Measurements from ENCODE around the gene TEX10. TPM values are rescaled to one million over a fixed set of nuclear protein-coding genes. Genes with fewer than 3 reads are reported as not detected.

TEX10 gene
- total RNA-seq, 1 donor from 2014 or later = 36.2 TPM

GRCh38 chr9:100357501-100357900, 4.8 kb upstream of the TEX10 start:
- Mint-ChIP-seq H3K4me1 (peaks cover 19% of the 10 kb centered on the region), H3K36me3 (peaks cover 28% of the 10 kb centered on the region), H3K27ac (no peak overlapping the region), H3K4me3 (no peak overlapping the region), H3K9me3 (peaks cover 28% of the 10 kb centered on the region), H3K27me3 (ENCODE audit: low read depth) (no peaks in the 10 kb centered on the region)
- TF ChIP-seq CTCF (IDR thresholded peaks at IDR 0.05; ENCODE audit: unreplicated experiment) = no peak
- no peak for DNase-seq (ENCODE audit: low spot score in 2 of 2, unreplicated experiment in 2 of 2)

GRCh38 chr9:100355561-100355960, 2.8 kb upstream of the TEX10 start:
- DNase-seq (ENCODE audit: low spot score in 2 of 2, unreplicated experiment in 2 of 2) = no peak
- Mint-ChIP-seq H3K27me3 (ENCODE audit: low read depth) (no peaks in the 10 kb centered on the region), H3K36me3 (peaks cover 28% of the 10 kb centered on the region), H3K9me3 (peaks cover 28% of the 10 kb centered on the region), H3K27ac (no peak overlapping the region), H3K4me1 (peaks cover 33% of the 10 kb centered on the region), H3K4me3 (no peak overlapping the region)
- TF ChIP-seq CTCF (IDR thresholded peaks at IDR 0.05; ENCODE audit: unreplicated experiment) = no peak

- H3K36me3 Mint-ChIP-seq = peaks cover 25% of the 10 kb centered on the region
- peaks cover 45% of the 10 kb centered on the region for H3K4me1 Mint-ChIP-seq
- peaks cover 26% of the 10 kb centered on the region for H3K9me3 Mint-ChIP-seq
- H3K27ac Mint-ChIP-seq = no peak overlapping the region
- peak overlapping the region; percentile 37 for H3K4me3 Mint-ChIP-seq
- H3K27me3 Mint-ChIP-seq (ENCODE audit: low read depth) = no peaks in the 10 kb centered on the region
- no peak for TF ChIP-seq CTCF (IDR thresholded peaks at IDR 0.05; ENCODE audit: unreplicated experiment)
- no peak for DNase-seq (ENCODE audit: low spot score in 2 of 2, unreplicated experiment in 2 of 2)
Measured at GRCh38 chr9:100354121-100354800, 1.5 kb upstream of the TEX10 start.

- Mint-ChIP-seq H3K27ac (peak overlapping the region; percentile 82), H3K36me3 (peaks cover 15% of the 10 kb centered on the region), H3K27me3 (ENCODE audit: low read depth) (no peaks in the 10 kb centered on the region), H3K4me1 (peaks cover 48% of the 10 kb centered on the region), H3K4me3 (peak overlapping the region; percentile 82), H3K9me3 (peaks cover 14% of the 10 kb centered on the region)
- no peak for TF ChIP-seq CTCF (IDR thresholded peaks at IDR 0.05; ENCODE audit: unreplicated experiment)
- peak in 1 of 2 experiments; percentile 26 for DNase-seq (ENCODE audit: low spot score in 2 of 2, unreplicated experiment in 2 of 2)
Measured at GRCh38 chr9:100352201-100352726, 478 bp downstream of the TEX10 start.

- Mint-ChIP-seq H3K4me1 (peaks cover 48% of the 10 kb centered on the region), H3K27me3 (ENCODE audit: low read depth) (no peaks in the 10 kb centered on the region), H3K27ac (peak overlapping the region; percentile 82), H3K9me3 (peaks cover 11% of the 10 kb centered on the region), H3K36me3 (peaks cover 13% of the 10 kb centered on the region), H3K4me3 (peak overlapping the region; percentile 82)
- DNase-seq (ENCODE audit: low spot score in 2 of 2, unreplicated experiment in 2 of 2) = no peak
- TF ChIP-seq CTCF (IDR thresholded peaks at IDR 0.05; ENCODE audit: unreplicated experiment) = no peak
Measured at GRCh38 chr9:100351508-100351907, 1.2 kb downstream of the TEX10 start.
